K562 (cell line): ENCODE results near the gene AGRN. TPM values are rescaled to one million over a fixed set of nuclear protein-coding genes. Genes with fewer than 3 reads are reported as not detected.

Source experiments
- BHLHE40 ChIP-seq: IDR thresholded peaks from 2 replicates; pipeline ENCODE4 v1.6.1; 2011; ENCODE audit warnings: low read length, improper control_type of control experiment
- CCNT2 ChIP-seq: IDR thresholded peaks from 2 replicates; pipeline ENCODE4 v1.6.1; 2011; ENCODE audit warnings: borderline replicate concordance, low read depth, mild to moderate bottlenecking, moderate library complexity, mixed read lengths, low read length; ENCODE audit not compliant: insufficient read length; ENCODE audit errors: extremely low read depth
- EHMT2 ChIP-seq: fragments of 450-650 bp; IDR thresholded peaks from 2 replicates; pipeline ENCODE4 v1.6.1; 2018; ENCODE audit warnings: antibody characterized with exemption
- GABPB1 ChIP-seq: sonication (generic); formaldehyde crosslinking; IDR thresholded peaks from 2 replicates; pipeline ENCODE4 v1.8.0; 2022; ENCODE audit warnings: mild to moderate bottlenecking, missing genetic modification reagents
- GATAD2B ChIP-seq: fragments of 450-650 bp; IDR thresholded peaks from 2 replicates; pipeline ENCODE4 v1.6.1; 2017; ENCODE audit warnings: mild to moderate bottlenecking, borderline replicate concordance
- GMEB1 ChIP-seq: fragments of 250-450 bp; sonication (Bioruptor Pico); IDR thresholded peaks from 2 replicates; pipeline ENCODE4 v1.4.0; 2020; ENCODE audit warnings: mild to moderate bottlenecking
- HDAC8 ChIP-seq: fragments of 450-650 bp; IDR thresholded peaks from 2 replicates; pipeline ENCODE4 v1.6.1; 2016; ENCODE audit warnings: mild to moderate bottlenecking, missing genetic modification characterization, moderate library complexity, missing compliant biosample characterization
- KDM2B ChIP-seq: fragments of 250-450 bp; sonication (Bioruptor Pico); IDR thresholded peaks from 2 replicates; pipeline ENCODE4 v1.8.0; 2021; ENCODE audit warnings: mild to moderate bottlenecking, moderate library complexity
- L3MBTL2 ChIP-seq: fragments of 450-650 bp; IDR thresholded peaks from 2 replicates; pipeline ENCODE4 v1.6.1; 2016; ENCODE audit warnings: mild to moderate bottlenecking, moderate library complexity
- MYNN ChIP-seq, 2 experiments: sonication (generic); formaldehyde crosslinking in 1 of 2; IDR thresholded peaks; 2 replicates each; pipeline versions ENCODE4 v1.5.0 to v1.6.1; 2016 to 2020; ENCODE audit warnings: antibody characterized with exemption in 1 of 2, missing genetic modification reagents in 1 of 2
- POLR2G ChIP-seq: fragments of 200-400 bp; formaldehyde crosslinking; IDR thresholded peaks from 2 replicates; pipeline ENCODE4 v1.6.1; 2017; ENCODE audit warnings: low read depth, mild to moderate bottlenecking, antibody characterized with exemption, low read length, moderate library complexity
- RBM14 ChIP-seq: fragments of 200-400 bp; formaldehyde crosslinking; IDR thresholded peaks from 2 replicates; pipeline ENCODE4 v1.6.1; 2018; ENCODE audit warnings: low read depth, mild to moderate bottlenecking, low read length, moderate library complexity, borderline replicate concordance; ENCODE audit not compliant: insufficient read depth
- RHOXF2B ChIP-seq: fragments of 250-450 bp; sonication (Bioruptor Pico); conservative IDR thresholded peaks from 2 replicates; pipeline ENCODE4 v1.5.1; 2021
- SAFB ChIP-seq: fragments of 200-400 bp; formaldehyde crosslinking; IDR thresholded peaks from 2 replicates; pipeline ENCODE4 v1.6.1; 2017; ENCODE audit warnings: low read depth, low read length, borderline replicate concordance
- SNIP1 ChIP-seq: fragments of 450-650 bp; IDR thresholded peaks from 2 replicates; pipeline ENCODE4 v1.7.1; 2017; ENCODE audit warnings: low read depth, mild to moderate bottlenecking
- SP1 ChIP-seq: sonication (generic); formaldehyde crosslinking; IDR thresholded peaks from 2 replicates; pipeline ENCODE4 v1.8.1; 2022; ENCODE audit warnings: mild to moderate bottlenecking, missing genetic modification reagents
- TBP ChIP-seq: optimal IDR thresholded peaks from 2 replicates; pipeline ENCODE3; 2011; ENCODE audit warnings: low read depth, low read length, improper control_type of control experiment
- U2AF1 ChIP-seq: fragments of 200-400 bp; formaldehyde crosslinking; optimal IDR thresholded peaks from 2 replicates; pipeline ENCODE3; 2017; ENCODE audit warnings: mild to moderate bottlenecking, low read depth, low read length, moderate library complexity
- USF1 ChIP-seq: sonication (generic); formaldehyde crosslinking; IDR thresholded peaks from 2 replicates; pipeline ENCODE4 v1.9.0; 2022; ENCODE audit warnings: mild to moderate bottlenecking, missing genetic modification reagents
- ZBTB2 ChIP-seq: fragments of 450-650 bp; IDR thresholded peaks from 2 replicates; pipeline ENCODE4 v1.6.1; 2016; ENCODE audit warnings: antibody characterized with exemption
- ZNF212 ChIP-seq: fragments of 450-650 bp; formaldehyde crosslinking; IDR thresholded peaks from 2 replicates; pipeline ENCODE4 v1.4.0; 2020; ENCODE audit warnings: mild to moderate bottlenecking
- ZNF217 ChIP-seq: sonication (generic); formaldehyde crosslinking; IDR thresholded peaks from 2 replicates; pipeline ENCODE4 v1.8.0; 2022; ENCODE audit warnings: mild to moderate bottlenecking, missing genetic modification reagents
- ZNF347 ChIP-seq: fragments of 450-650 bp; formaldehyde crosslinking; IDR thresholded peaks from 2 replicates; pipeline ENCODE4 v1.4.0; 2020; ENCODE audit warnings: low read depth, mild to moderate bottlenecking, moderate library complexity
- ZNF77 ChIP-seq: fragments of 250-450 bp; sonication (Bioruptor Pico); IDR thresholded peaks from 2 replicates; pipeline ENCODE4 v1.5.0; 2020
- polyA plus RNA-seq, 8 experiments: library from polyadenylated mRNA; depleted of rRNA in 4 of 8; stranded (reverse) in 5 of 8; unstranded in 3 of 8; fragments of >200 nt; fragmentation: Nextera tagmentation in 2 of 8; fragmentation: Illumina TruSeq in 1 of 8; extraction: Ambion mirVana in 2 of 8; extraction: Trizol in 1 of 8; gene quantifications; 2 replicates each; pipeline versions ENCODE4 v1.2.1 to v1.2.3, GENCODE V29; 2011 to 2014; ENCODE audit warnings: inconsistent platforms in 1 of 8, missing spikeins in 1 of 8
- total RNA-seq, 7 experiments: library from RNA; depleted of rRNA in 6 of 7; stranded (reverse); fragments of >200 nt in 6 of 7; fragmentation: Illumina TruSeq in 2 of 7; extraction: Trizol in 2 of 7; gene quantifications; 2 replicates each; pipeline versions ENCODE4 v1.2.1 to v1.2.3, GENCODE V29; 2011 to 2021; ENCODE audit warnings: low replicate concordance in 1 of 7

AGRN gene
- total and polyA plus RNA-seq, 9 of the 15 experiments (the other 6 are each of a cell fraction or from before 2014, with no cell fraction given) = 0.04 to 111 (median 18.1) TPM

GRCh38 chr1:1040004-1040991, 20.4 kb downstream of the AGRN start (continued):
- TF ChIP-seq RHOXF2B (CRISPR knock-in tag) (0 out of 2 replicates have a peak, but pooled peaks have one; percentile 47), ZNF217 (no peak), GATAD2B (0 out of 2 replicates have a peak, but pooled peaks have one; percentile 56), EHMT2 (no peak), POLR2G (0 out of 2 replicates have a peak, but pooled peaks have one; percentile 34), TBP (peak; percentile 29), GABPB1 (CRISPR knock-in tag) (peak; percentile 64), ZNF347 (CRISPR knock-in tag) (no peak), L3MBTL2 (0 out of 2 replicates have a peak, but pooled peaks have one; percentile 56), ZBTB2 (peak; percentile 35; the same call in 1 of the 2 replicates), U2AF1 (peak; percentile 48), SNIP1 (0 out of 2 replicates have a peak, but pooled peaks have one; percentile 28), CCNT2 (peak; percentile 29), RBM14 (0 out of 2 replicates have a peak, but pooled peaks have one; percentile 80), SP1 (CRISPR knock-in tag) (peak; percentile 58), ZNF77 (CRISPR knock-in tag) (no peak), BHLHE40 (peak; percentile 82), MYNN (IDR thresholded peaks at IDR 0.05) (peak; percentile 53; the same call in 1 of the 2 replicates), MYNN (CRISPR knock-in tag; IDR thresholded peaks at IDR 0.05) (no peak), HDAC8 (tag) (no peak), ZNF212 (CRISPR knock-in tag) (no peak), SAFB (peak; percentile 97), USF1 (no peak), KDM2B (CRISPR knock-in tag) (peak; percentile 97), GMEB1 (peak; percentile 61)
